ENCODE results near the gene ANKS4B. TPM values are rescaled to one million over a fixed set of nuclear protein-coding genes. Genes with fewer than 3 reads are reported as not detected.
"Not testable (repeated sequence)": the region's sequence is repeated elsewhere in the genome, so short reads cannot be mapped to it uniquely, and the experiment has no call there.

Gene ANKS4B
- total RNA-seq, 1 donor from 2014 or later: 0.06 TPM

DNA sequence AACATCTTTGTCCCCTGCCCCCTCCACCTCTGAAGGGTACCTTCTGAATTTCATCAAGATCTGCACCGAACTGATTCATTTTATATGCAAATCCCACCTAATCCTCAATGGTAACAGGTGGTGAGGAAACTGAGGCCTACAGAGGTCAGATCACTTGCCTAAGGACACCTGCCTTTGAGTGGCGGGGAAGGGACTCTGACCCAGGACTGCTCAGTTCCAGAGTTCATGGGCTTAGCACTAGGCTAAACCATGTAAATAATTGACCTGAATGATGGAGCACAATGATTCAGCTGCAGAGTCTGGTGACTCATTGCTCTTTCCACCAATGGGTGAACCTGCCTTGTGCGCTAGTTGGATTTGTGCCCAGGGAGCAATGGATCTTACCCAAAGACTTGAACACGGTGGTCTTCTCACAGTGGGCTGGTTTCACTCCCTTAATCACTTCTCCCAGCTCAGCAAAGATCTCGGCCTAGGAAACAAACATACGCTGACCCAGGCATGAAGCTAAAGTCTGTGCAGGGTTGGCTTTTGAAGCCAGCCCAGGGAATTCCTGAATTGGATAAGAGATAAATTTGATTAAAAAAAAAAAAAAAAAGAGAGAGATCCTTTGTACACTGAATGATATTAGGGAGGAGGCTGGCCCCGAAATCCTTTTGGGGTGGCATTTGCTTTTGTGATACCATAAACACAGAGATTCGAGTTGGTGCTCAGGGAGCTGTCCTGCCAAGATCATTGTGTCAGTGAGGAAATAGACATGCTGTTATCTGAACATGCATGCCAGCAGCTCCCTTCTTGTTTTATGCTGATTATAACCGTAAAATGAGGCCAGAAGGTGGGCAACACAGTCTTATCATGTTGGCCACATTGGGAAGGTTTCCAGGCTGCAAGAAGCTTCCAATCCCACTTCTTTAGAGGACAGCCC, 27.6 kb downstream of the ANKS4B start:
- DNase-seq (ENCODE audit: low spot score): no peak

DNA sequence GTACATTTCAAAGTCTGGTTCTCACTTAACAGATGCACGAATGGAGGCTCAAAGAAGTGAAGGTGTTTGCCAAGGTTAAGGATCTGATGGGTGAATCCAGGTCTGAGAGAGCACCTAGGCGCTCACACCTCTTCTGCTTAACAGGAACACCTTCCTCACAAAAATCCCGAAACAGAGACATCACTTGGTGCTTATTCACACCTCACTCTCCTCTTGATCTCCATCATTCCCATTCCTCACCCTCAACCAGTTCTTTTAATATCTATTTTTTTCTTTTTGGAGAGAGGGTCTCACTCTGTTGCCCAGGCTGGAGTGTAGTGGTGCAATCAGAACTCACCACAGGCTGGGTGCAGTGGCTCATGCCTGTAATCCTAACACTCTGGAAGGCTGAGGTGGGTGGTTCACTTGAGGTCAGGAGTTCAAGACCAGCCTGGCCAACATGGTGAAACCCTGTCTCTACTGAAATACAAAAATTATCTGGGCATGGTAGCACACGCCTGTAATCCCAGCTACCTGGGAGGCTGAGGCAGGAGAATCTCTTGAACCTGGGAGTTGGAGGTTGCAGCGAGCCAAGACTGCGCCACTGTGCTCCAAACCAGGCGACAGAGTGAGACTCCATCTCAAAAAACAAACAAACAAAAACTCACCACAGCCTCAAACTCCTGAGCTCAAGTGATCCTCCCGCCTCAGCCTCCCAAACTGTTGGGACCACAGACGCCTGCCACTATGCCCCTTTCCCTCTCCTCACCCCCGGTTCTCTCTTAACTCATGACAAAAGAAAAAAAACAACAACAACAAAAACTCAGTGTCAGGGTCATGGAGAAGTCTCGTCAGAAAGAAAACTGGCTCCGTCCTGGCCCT, 29.5 kb downstream of the ANKS4B start:
- DNase-seq (ENCODE audit: low spot score): no peak

DNA sequence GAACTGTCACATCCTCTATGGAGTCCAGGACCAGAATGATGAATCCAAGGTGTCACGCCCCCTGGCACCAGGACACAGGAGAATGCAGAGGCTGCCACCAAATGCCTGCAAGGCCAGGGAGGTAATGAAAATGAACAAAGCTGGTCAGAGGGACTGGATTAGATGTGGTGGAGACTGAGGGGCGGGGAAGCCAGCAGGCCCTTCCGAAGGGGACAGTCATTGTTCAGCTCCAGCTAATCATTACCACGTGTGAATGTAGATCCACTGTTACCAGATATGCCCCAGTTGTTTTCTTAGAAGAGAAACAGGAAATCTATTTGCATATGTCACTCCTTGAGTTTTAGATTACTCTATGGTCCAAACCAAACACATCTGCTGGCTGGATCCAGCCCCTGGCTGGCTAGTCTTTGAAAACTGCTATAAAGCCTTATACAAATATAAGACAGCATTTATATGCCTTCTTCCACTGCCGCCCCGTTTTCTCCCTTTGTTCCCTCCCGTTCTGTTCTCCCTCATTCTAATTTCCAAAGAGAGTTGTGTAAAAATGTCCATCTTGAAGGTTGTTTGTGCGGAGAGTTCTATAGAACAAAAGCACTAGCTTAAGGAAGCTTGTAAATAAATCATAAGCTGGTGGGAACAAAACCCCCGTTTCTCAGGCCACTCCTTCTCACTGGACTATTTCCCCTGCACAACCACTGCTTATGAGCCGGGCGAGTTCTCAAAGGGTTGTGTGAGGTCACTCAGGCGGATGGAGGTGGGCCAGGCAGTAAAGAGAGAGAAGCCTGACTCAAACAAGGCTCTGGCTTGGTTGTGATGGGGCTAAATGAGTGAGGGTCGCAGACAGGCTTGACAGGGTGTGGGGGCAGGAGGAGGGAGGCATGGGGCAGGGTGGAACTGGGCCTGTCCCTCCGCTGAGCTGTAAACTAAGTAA, 30.4 kb downstream of the ANKS4B start:
- DNase-seq (ENCODE audit: low spot score): no peak

DNA sequence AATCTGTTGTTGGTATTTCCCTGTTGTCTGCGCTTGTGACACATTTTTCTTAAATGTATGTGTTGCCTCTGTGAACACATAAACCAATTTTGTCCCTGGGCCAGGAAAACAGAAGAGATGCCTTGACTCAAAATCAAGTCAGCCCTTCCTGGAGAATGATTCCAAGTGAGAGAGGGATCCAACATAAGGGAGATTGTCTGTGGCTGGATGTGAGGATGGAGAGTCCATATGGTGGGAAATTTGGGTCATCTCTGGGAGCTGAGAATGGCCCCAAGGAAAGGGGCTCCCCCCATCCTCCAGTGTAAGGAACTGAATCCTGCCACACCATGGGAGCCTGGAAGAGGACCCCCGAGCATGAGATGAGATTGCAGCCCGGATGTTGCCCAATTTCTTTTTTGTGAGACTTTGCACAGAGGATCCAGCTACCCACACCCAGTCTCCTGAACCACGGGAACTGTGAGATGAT, 31.1 kb downstream of the ANKS4B start:
- no peak for DNase-seq (ENCODE audit: low spot score)

DNA sequence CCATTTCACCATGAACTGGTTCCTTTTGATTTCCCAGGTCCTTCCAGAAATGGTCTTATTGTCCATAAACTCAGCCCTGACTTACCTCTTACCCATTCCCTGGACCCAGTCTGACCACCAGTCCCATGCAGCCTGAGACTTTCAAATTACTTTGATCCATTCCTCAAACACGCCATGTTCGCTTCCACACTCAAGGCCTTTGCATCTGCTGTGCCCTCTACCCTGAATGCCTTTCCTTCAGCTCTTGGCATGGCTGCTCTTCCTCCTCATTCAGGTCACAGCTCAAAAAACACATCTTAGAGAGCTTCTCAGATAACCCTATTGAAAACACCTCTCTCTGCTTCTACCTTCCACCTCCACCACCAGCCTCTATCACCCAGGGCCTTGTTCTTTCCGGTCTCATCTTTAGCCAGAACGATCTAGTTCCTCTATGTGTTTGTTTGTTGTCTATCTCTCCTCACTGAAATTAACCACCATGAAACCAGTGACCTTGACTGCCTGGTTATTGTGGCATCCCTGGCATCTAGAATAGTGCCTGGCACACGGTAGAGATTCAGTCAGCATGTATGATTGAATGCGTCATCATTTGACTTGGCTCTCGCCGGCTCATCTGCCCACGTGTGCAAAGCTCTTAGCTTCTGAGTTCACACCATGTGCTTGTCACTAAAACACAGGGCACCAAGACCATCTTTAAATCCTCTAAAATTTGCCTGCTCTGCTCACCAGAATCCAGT, 31.8 kb downstream of the ANKS4B start:
- DNase-seq (ENCODE audit: low spot score): no peak

DNA sequence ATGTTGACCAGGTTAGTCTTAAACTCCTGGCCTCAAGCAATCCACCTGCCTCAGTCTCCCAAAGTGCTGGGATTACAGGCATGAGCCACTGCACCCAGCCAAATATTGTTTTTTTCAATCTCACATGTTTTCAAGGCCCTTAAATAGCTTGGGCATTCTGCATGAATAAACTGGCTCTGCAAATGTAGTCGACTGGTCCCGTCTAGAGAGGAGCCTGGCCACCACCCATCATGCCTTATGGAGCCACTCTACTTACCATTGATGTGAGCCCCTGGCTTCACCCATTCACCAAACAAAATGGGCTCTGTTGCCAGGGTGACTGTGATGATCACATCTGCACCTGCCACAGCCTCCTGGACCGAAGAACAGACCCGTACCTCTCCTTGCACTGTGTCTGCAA, 33.8 kb downstream of the ANKS4B start:
- DNase-seq (ENCODE audit: low spot score): no peak

DNA sequence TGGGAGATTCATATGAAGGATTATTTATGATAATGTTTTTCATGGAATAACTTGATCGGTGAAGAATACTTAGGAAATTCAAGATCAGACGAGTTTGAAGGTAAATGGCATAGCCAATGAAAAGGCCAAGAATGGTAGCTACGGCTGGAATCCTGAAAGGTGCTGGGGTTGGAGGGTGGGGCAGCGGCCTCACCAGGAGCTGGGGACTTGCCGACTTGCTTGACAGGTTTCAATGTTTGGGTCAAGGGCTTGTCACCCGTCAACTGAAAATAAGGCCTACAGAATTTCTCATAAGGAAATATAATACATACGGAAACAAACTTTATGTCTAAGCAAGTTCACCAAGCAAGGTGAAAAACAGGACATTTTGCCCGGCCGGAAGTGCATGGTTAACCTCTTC, 34.7 kb downstream of the ANKS4B start:
- no peak for DNase-seq (ENCODE audit: low spot score)

DNA sequence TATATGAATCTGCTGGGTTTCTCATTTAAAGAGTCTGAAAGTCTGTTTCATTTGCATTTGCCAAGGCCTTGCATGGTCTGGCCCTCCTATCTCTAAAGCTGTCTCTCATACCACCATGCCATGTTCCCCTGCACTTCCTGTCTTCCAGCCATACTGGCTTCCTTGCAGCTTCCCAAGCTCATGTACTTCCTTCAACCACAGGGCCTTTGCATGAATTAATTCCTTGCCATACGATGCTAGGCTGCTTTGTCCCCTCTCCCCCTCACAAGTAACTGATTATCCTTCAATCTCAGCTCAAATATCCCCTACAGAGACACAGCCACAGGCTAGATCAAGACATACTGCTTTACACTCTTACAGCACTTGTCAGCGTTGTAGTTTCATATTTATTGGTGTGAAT, 38.8 kb downstream of the ANKS4B start:
- DNase-seq (ENCODE audit: low spot score): no peak

DNA sequence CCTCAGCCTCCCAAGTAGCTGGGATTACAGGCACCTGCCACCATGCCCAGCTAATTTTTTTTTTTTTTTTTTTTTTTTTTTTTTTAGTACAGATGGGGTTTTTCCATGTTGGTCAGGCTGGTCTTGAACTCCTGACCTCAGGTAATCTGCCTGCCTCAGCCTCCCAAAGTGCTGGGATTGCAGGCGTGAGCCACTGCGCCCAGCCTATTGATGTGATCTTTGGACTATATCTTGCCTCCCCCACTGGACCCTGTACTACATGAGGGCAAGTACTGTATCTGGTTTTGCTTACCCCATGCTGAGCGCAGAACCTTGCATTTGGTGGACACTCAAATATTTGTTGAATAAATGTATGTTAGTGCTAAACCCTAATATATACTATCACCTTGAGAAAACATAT, 39.3 kb downstream of the ANKS4B start:
- DNase-seq (ENCODE audit: low spot score): not testable (repeated sequence)

DNA sequence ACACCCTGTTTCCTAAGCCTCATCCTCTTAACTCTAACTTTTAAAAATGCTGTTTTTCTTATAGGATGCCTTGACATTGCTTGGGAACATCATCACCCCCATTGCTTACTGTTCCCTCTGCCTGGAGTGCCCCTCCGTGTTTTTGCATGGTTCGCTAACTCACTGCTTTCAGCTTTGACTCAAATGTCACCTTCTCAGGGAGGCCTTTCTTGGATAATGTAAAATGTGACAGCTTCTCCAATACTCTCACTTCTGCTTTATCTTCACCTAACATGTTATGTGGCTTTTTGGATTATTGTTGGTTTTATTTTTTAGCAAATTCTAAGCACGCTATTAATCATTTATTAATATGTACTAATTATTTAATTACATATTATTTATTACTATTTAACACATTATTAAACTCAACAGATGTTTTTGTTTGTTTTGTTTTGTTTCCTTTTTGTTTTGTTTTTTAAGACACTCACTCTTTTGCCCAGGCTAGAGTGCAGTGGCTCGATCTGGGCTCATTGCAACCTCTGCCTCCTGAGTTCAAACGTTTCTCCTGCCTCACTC, 40.8 kb downstream of the ANKS4B start:
- no peak for DNase-seq (ENCODE audit: low spot score)

DNA sequence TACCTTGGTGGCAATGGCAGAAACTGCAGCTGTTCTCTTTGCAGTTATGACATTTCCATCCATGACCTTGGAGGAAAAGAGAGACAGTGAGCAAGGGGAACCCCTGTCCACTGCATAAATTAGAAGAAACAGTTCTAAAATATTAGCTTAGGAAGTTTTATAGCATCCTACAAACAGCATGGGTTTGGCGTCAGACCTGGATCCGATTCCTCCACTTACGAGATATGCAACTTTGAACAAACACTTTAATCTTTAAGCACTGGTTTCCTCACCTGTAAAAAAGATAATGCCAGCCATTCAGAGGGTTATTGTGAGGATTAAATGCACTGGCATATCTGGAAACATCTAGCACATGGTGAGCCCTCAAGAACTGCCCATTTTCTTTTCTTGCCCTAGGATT, 42.0 kb downstream of the ANKS4B start:
- no peak for DNase-seq (ENCODE audit: low spot score)

DNA sequence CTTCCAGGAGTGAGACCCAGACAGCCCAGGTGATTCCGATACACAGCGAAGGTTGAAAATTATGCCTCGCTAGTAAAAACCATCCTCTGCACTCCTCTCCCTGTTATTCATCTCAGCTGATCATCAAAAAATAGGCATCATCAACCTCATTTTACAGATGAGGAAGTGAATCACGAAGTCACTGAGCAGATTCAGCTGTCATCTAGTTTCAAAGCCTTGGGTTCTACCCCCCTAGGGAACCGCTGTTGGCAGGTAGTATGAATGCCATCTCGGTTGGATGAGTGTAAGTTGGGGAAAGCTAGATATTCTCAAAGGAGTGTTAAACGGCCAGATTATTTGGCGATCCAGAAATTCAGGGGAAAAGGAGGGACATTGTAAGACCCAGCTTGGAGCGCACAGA, 42.6 kb downstream of the ANKS4B start:
- no peak for DNase-seq (ENCODE audit: low spot score)

DNA sequence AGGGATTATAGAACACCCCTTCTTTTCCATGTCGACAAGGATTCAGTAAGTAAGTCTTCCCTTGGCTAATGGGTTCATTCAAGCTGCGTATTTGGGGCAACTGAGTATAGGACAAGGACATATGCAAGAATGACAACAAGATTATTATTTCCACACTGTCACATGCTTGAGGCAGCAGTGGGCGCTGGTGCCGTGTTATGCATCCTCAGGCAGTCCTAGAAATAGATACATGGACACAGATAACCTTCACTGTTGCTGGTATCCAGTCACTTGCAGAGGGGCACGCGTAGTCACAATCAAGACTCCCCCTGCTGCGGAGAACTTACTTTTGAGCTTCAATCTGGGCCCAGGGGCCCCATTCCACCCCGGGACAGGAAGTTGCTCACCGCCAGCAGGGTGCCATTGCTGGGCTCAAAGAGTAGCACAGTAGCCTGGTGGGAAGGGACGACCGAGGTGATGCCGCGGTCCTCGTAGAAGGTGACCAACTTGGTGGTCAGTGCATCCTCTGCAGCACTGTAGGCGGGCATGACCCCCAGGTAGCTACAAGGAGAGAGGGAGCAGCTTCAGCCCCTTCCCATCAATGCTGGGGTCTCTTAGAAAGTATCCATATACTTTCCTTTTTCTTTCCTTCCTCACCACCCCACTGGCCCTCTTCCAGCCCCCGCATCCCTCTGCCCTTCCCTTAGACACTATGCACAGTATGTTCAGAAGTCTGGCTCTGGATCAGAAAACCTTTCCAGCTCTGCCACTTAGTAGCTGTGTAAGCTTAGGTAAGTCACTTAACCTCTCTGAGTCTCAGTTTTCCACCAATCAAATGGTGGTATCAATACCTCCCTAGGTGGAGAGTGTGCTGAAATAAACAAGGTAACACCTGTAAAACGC, 43.8 kb downstream of the ANKS4B start:
- no peak for DNase-seq (ENCODE audit: low spot score)

DNA sequence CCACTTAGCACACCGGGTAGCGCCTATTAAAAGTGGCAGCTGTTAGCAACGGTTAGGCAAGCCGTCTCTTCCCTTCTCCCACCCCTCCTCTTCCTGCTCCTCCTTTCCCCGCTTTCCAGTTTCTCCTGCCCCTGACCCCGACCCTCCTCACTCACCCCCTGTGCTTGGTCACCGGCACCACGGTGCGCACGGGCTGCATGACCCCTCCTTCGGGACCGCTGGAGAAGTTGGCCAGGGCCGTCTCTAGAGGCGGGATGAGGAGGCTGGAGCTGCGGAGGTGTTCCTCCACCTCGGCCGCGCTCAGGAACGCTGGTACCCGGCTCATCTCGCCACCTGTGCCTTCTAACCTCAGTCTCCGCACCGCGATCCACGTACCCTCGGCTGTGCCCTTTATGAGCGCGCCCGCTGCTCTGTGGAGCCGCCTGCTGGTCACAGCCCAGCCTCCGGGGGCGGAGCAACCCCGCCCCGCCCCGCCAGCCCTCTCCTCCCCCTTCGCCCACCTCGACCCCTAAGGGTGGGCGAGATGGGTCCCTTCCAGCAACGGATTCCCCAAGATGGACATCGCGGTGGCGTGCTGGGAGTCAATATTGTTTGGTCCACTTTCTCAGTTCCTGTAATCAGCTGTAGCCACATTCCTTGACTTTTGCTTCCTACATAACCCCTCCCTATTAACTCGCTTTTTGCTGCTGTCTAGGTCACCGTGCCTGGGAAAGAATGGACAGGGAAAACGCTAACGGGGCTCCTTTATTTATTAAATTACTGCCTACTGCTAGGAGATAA, 44.6 kb downstream of the ANKS4B start, which contains the start of gene CRYM:
Gene CRYM, minus strand, starts transcription at position 364 of the 780 bp plus-strand sequence. Its CDS starts 39 bp downstream, at position 325.
- no peak for DNase-seq (ENCODE audit: low spot score)

DNA sequence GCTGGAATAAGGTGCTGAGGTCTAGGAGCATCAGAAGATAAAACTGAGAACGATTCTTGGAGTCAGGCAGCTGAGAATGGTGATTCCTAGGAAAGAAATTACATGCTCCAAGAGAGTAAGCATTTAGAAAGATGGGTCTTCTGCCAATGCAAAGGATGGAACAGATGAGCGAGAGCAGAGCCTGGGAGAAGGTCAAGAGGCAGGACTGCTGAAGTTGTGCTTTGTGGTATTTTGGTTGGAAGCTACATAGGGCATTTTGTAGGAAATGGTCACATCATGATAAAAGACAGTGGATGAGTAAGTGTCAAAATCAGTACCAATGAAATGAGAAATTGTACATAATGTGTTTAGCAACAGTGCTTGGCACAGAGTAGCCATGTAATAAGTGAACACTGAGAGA, 46.0 kb downstream of the ANKS4B start:
- no peak for DNase-seq (ENCODE audit: low spot score)

DNA sequence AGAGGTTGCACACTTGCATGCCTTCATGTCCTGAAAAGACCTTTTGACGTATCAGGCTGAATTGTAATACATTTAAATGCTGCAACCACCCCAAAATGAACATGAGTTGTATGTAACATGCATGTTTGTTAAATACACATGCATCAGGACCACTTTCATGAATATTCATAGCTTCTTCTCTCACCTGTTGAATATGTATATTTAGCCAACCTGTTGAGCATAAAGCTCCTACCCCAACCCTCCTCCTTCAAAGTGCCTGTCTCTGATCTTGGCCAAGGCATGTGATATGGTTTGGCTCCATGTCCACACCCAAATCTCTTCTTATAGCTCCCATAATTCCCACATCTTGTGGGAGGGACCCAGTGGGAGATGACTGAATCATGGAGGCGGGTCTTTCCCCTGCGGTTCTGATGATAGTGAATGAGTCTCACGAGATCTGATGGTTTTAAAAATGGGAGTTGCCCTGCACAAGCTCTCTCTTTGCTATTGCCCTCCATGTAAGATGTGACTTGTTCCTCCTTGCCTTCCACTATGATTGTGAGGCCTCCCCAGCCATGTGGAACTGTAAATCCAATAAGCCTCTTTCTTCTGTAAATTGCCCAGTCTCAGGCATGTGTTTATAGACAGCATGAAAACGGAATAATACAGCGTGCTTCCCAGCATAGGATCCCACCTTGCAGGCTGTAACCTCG, 48.3 kb downstream of the ANKS4B start:
- DNase-seq (ENCODE audit: low spot score): no peak

DNA sequence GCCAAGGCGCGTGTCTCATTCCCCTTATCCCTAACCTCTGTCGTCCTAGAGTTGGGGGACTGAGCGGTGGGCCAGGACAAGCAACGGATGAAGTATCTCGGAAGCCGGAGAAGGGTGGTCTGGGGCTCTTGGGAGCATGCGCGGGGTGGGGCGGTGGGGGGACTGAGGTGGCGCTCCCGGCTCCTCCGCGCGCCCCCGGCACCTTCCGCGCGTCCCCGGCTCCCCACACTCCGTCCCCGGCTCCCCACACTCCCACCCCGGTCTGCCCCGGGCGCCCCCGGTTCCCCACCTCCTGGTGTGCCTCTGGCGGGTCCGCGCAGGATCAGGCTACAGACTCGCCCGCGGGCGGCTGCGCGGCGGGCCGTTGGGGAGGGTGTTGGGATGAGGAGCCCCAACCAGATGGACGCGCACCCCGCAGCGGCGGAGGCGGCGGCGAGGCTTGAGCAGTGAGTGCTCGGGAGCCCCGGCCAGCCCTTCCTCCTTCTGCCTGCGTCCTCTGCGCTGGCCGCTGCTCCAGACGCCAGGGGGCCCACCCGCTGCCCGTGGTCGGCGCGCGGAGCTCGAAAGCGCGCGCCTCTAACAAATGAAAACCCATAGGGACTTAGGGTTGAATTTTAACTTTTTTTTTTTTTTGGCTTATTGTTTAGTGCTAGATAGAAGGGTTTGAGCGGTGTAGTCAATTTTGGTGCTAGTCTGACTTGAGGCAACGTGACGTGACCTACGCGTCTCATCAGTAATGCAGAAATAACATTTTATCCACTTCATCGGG, 50.2 kb downstream of the ANKS4B start:
- DNase-seq (ENCODE audit: low spot score): no peak

Measured in mesenteric fat pad (tissue), 1 donor.